ENCODE data around the gene ABL1. TPM values are rescaled to one million over a fixed set of nuclear protein-coding genes. Genes with fewer than 3 reads are reported as not detected.

Gene ABL1
- total and polyA plus RNA-seq, 2 of the 13 experiments (the other 11 are each of a cell fraction or from before 2014, with no cell fraction given) = 10.8 to 20.4 TPM

GRCh38 chr9:130835441-130836298, 616 bp downstream of the ABL1 start:
- H3K9ac ChIP-seq (ENCODE audit: insufficient read depth, low read depth, low read length) = peak overlapping the region; percentile 92
- H3K27me3 ChIP-seq (ENCODE audit: control insufficient read depth in 1 of 2, insufficient read depth in 2 of 2, low read length in 2 of 2) = no peaks in the 10 kb centered on the region
- H3K79me2 ChIP-seq (ENCODE audit: insufficient read depth, low read length) = peaks cover 50% of the 10 kb centered on the region
- TSS peak; percentile 47 for BruUV-seq (replicated peaks)
- no peaks in the 10 kb centered on the region for H4K20me1 ChIP-seq (ENCODE audit: insufficient read depth, low read length)
- peak; percentile 24 for ATAC-seq
- in situ Hi-C loops (cut with HindIII; ENCODE audit: extremely low pct_ligation_motif_present, low pct_unique_long_range_greater_than_20kb) (no loop called here), intact Hi-C loops (cut with micrococcal nuclease; ENCODE audit: unreplicated experiment) (loop anchor here (10.0 kb wide), 1 partner anchor 121 kb away; no protein-coding TSS in a partner anchor)
- ChIA-PET CTCF (ENCODE audit: low intra/inter-chr PET ratio, low total read pairs) (no interaction called here), POLR2A (no interaction called here)
- H2AFZ ChIP-seq (ENCODE audit: low read length) = no peak overlapping the region
- peaks cover 44% of the 10 kb centered on the region for H3K4me1 ChIP-seq (ENCODE audit: insufficient read depth, low read length)
- H3K4me2 ChIP-seq (ENCODE audit: low read depth, low read length) = peak overlapping the region; percentile 93
- H3K27ac ChIP-seq (ENCODE audit: extremely low read length, insufficient read depth, low read length) = peak overlapping the region; percentile 79
- H3K36me3 ChIP-seq (replicated peaks in 1 of 2; ENCODE audit: control insufficient read depth in 1 of 2, insufficient read depth in 2 of 2, low read length in 2 of 2) = no peaks in the 10 kb centered on the region
- H3K4me3 ChIP-seq (replicated peaks in 1 of 3; ENCODE audit: insufficient read depth in 1 of 3, low read depth in 2 of 3, low read length in 3 of 3) = peak overlapping the region; percentile 66 to 92 (median 81)
- WGBS (ENCODE audit: low lambda C conversion rate) = 1% methylated on average over 43 of the region's 44 CpGs
- no peak for FAIRE-seq
- H3K9me3 ChIP-seq (ENCODE audit: low read length) = no peaks in the 10 kb centered on the region
- no peak for DNase-seq (ENCODE audit: low spot score)
- TF ChIP-seq ZBTB39 (CRISPR knock-in tag; IDR thresholded peaks at IDR 0.05) (no peak), TSC22D2 (CRISPR knock-in tag; IDR thresholded peaks at IDR 0.05; ENCODE audit: borderline replicate concordance) (no peak), ZNF530 (CRISPR knock-in tag; IDR thresholded peaks at IDR 0.05; ENCODE audit: low read depth) (no peak), MTF1 (CRISPR knock-in tag; IDR thresholded peaks at IDR 0.05) (no peak), NR2C2 (CRISPR knock-in tag; IDR thresholded peaks at IDR 0.05; ENCODE audit: borderline replicate concordance) (no peak), HHEX (CRISPR knock-in tag; IDR thresholded peaks at IDR 0.05) (no peak), ZC3H13 (CRISPR knock-in tag; IDR thresholded peaks at IDR 0.05) (no peak), HOXA7 (CRISPR knock-in tag; IDR thresholded peaks at IDR 0.05) (no peak), FOXP1 (IDR thresholded peaks at IDR 0.05) (no peak), FOXP1 (CRISPR knock-in tag; IDR thresholded peaks at IDR 0.05) (no peak), SCMH1 (CRISPR knock-in tag; IDR thresholded peaks at IDR 0.05; ENCODE audit: borderline replicate concordance) (no peak), ATRX (CRISPR knock-in tag; IDR thresholded peaks at IDR 0.05; ENCODE audit: borderline replicate concordance) (no peak), ZNF253 (CRISPR knock-in tag; IDR thresholded peaks at IDR 0.05; ENCODE audit: borderline replicate concordance) (no peak), ZNF329 (CRISPR knock-in tag; IDR thresholded peaks at IDR 0.05; ENCODE audit: low read depth) (no peak), ZBTB20 (CRISPR knock-in tag; IDR thresholded peaks at IDR 0.05; ENCODE audit: borderline replicate concordance, low read depth) (no peak), ZSCAN5A (CRISPR knock-in tag; IDR thresholded peaks at IDR 0.05; ENCODE audit: borderline replicate concordance) (no peak)
- TF ChIP-seq, protein P1, sequence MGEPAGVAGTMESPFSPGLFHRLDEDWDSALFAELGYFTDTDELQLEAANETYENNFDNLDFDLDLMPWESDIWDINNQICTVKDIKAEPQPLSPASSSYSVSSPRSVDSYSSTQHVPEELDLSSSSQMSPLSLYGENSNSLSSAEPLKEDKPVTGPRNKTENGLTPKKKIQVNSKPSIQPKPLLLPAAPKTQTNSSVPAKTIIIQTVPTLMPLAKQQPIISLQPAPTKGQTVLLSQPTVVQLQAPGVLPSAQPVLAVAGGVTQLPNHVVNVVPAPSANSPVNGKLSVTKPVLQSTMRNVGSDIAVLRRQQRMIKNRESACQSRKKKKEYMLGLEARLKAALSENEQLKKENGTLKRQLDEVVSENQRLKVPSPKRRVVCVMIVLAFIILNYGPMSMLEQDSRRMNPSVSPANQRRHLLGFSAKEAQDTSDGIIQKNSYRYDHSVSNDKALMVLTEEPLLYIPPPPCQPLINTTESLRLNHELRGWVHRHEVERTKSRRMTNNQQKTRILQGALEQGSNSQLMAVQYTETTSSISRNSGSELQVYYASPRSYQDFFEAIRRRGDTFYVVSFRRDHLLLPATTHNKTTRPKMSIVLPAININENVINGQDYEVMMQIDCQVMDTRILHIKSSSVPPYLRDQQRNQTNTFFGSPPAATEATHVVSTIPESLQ (CRISPR knock-in tag; conservative IDR thresholded peaks at IDR 0.05) = no peak
- TF ChIP-seq, protein P2, sequence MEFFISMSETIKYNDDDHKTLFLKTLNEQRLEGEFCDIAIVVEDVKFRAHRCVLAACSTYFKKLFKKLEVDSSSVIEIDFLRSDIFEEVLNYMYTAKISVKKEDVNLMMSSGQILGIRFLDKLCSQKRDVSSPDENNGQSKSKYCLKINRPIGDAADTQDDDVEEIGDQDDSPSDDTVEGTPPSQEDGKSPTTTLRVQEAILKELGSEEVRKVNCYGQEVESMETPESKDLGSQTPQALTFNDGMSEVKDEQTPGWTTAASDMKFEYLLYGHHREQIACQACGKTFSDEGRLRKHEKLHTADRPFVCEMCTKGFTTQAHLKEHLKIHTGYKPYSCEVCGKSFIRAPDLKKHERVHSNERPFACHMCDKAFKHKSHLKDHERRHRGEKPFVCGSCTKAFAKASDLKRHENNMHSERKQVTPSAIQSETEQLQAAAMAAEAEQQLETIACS (CRISPR knock-in tag; IDR thresholded peaks at IDR 0.05) = peak; percentile 76

Measured in HepG2 (cell line).